ENCODE data around the gene BARX2. TPM values are rescaled to one million over a fixed set of nuclear protein-coding genes. Genes with fewer than 3 reads are reported as not detected.

The BARX2 gene
- total RNA-seq, 1 experiment from 2014 or later, result 0.47 TPM

- Histone ChIP-seq H3K9me2 (replicated peaks; ENCODE audit: low read length) (no peaks in the 10 kb centered on the region), H4K20me1 (ENCODE audit: low read length) (no peaks in the 10 kb centered on the region), H3K4me1 (ENCODE audit: insufficient read depth, low read length) (peaks cover 23% of the 10 kb centered on the region), H3K79me2 (ENCODE audit: low read length) (no peaks in the 10 kb centered on the region), H3K36me3 (ENCODE audit: low read depth, low read length) (no peaks in the 10 kb centered on the region), H3K9me3 (ENCODE audit: low read length) (no peaks in the 10 kb centered on the region), H3K9ac (ENCODE audit: low read length) (no peak overlapping the region), H2AFZ (ENCODE audit: low read length) (no peak overlapping the region), H3K27me3 (ENCODE audit: low read length) (0 out of 2 replicates have a peak, but pooled peaks cover 1% of the 10 kb centered on the region), H3K4me2 (ENCODE audit: low read length) (no peak overlapping the region), H3F3A (ENCODE audit: low read length, unreplicated experiment) (no peaks in the 10 kb centered on the region), H3K4me3 (ENCODE audit: low read length) (no peak overlapping the region), H3K27ac (ENCODE audit: low read length) (no peak overlapping the region)
- no peak for DNase-seq
- no TSS peak for BruUV-seq (replicated peaks)
- ChIA-PET POLR2A (ENCODE audit: unreplicated experiment) (no interaction called here), CTCF (no interaction called here)
- intact Hi-C loops (cut with micrococcal nuclease), result no loop called here
- TF ChIP-seq EZH2phosphoT487 (IDR thresholded peaks at IDR 0.05; ENCODE audit: borderline replicate concordance, low read length) (no peak), CTCF (conservative IDR thresholded peaks at IDR 0.05; ENCODE audit: low read depth, low read length) (no peak), EZH2 (IDR thresholded peaks at IDR 0.05; ENCODE audit: low read length, unreplicated experiment) (no peak)
- ATAC-seq, result no peak
These were observed 80.4 kb downstream of the BARX2 start for GRCh38 chr11:129455756-129456655.

- BruUV-seq (replicated peaks), result no TSS peak
- Histone ChIP-seq H3K9me3 (ENCODE audit: low read length) (no peaks in the 10 kb centered on the region), H3K27ac (ENCODE audit: low read length) (peak overlapping the region; percentile 45), H3K27me3 (ENCODE audit: low read length) (no peaks in the 10 kb centered on the region), H3K36me3 (ENCODE audit: low read depth, low read length) (no peaks in the 10 kb centered on the region), H3K9ac (ENCODE audit: low read length) (peak overlapping the region; percentile 6; the same call in 1 of the 2 replicates), H4K20me1 (ENCODE audit: low read length) (no peaks in the 10 kb centered on the region), H3K9me2 (replicated peaks; ENCODE audit: low read length) (no peaks in the 10 kb centered on the region), H3K4me1 (ENCODE audit: insufficient read depth, low read length) (peaks cover 23% of the 10 kb centered on the region), H3F3A (ENCODE audit: low read length, unreplicated experiment) (no peaks in the 10 kb centered on the region), H3K4me3 (ENCODE audit: low read length) (no peak overlapping the region; the same call in 1 of the 2 replicates), H3K4me2 (ENCODE audit: low read length) (peak overlapping the region; percentile 64), H2AFZ (ENCODE audit: low read length) (peak overlapping the region; percentile 41), H3K79me2 (ENCODE audit: low read length) (no peaks in the 10 kb centered on the region)
- CTCF ChIA-PET, result no interaction called here
- POLR2A ChIA-PET (ENCODE audit: unreplicated experiment), result no interaction called here
- TF ChIP-seq EZH2 (IDR thresholded peaks at IDR 0.05; ENCODE audit: low read length, unreplicated experiment) (no peak), CTCF (conservative IDR thresholded peaks at IDR 0.05; ENCODE audit: low read depth, low read length) (no peak)
- peak; percentile 66; the same call in 1 of the 2 replicates for ATAC-seq
- intact Hi-C loops (cut with micrococcal nuclease), result no loop called here
- peak; percentile 83 for DNase-seq
These were observed 81.7 kb downstream of the BARX2 start for GRCh38 chr11:129457321-129457720.

GRCh38 chr11:129458278-129458677 lies 82.6 kb downstream of the BARX2 start:
- H3F3A ChIP-seq (ENCODE audit: low read length, unreplicated experiment), result no peaks in the 10 kb centered on the region
- peak overlapping the region; percentile 45 for H3K27ac ChIP-seq (ENCODE audit: low read length)
- no TSS peak for BruUV-seq (replicated peaks)
- H3K9ac ChIP-seq (ENCODE audit: low read length), result no peak overlapping the region
- H4K20me1 ChIP-seq (ENCODE audit: low read length), result no peaks in the 10 kb centered on the region
- H3K4me1 ChIP-seq (ENCODE audit: insufficient read depth, low read length), result peaks cover 23% of the 10 kb centered on the region
- no peaks in the 10 kb centered on the region for H3K9me3 ChIP-seq (ENCODE audit: low read length)
- H3K79me2 ChIP-seq (ENCODE audit: low read length), result no peaks in the 10 kb centered on the region
- intact Hi-C loops (cut with micrococcal nuclease), result no loop called here
- ATAC-seq (peak; percentile 64), DNase-seq (peak; percentile 90)
- TF ChIP-seq EZH2 (IDR thresholded peaks at IDR 0.05; ENCODE audit: low read length, unreplicated experiment), result no peak
- no peak for TF ChIP-seq EZH2phosphoT487 (IDR thresholded peaks at IDR 0.05; ENCODE audit: borderline replicate concordance, low read length)
- TF ChIP-seq CTCF (conservative IDR thresholded peaks at IDR 0.05; ENCODE audit: low read depth, low read length), result no peak
- no peak overlapping the region for H2AFZ ChIP-seq (ENCODE audit: low read length)
- peak overlapping the region; percentile 64 for H3K4me2 ChIP-seq (ENCODE audit: low read length)
- H3K36me3 ChIP-seq (ENCODE audit: low read depth, low read length), result no peaks in the 10 kb centered on the region
- H3K4me3 ChIP-seq (ENCODE audit: low read length), result no peak overlapping the region
- ChIA-PET POLR2A (ENCODE audit: unreplicated experiment) (no interaction called here), CTCF (no interaction called here)
- no peaks in the 10 kb centered on the region for H3K27me3 ChIP-seq (ENCODE audit: low read length)
- H3K9me2 ChIP-seq (replicated peaks; ENCODE audit: low read length), result no peaks in the 10 kb centered on the region

Data from PC-3 (cell line).